HepG2 (cell line): ENCODE data around the gene ING5. TPM values are rescaled to one million over a fixed set of nuclear protein-coding genes. Genes with fewer than 3 reads are reported as not detected.

ENCODE experiments used
- ARNTL ChIP-seq: sonication (generic); formaldehyde crosslinking; IDR thresholded peaks from 2 replicates; pipeline ENCODE4 v1.4.0; 2020; ENCODE audit warnings: mild to moderate bottlenecking, missing genetic modification reagents
- CREB1 ChIP-seq, 2 experiments: fragments of 450-650 bp in 1 of 2; IDR thresholded peaks; 2 replicates each; pipeline ENCODE4 v1.6.1; 2016 to 2017; ENCODE audit warnings: control low read depth in 1 of 2, mild to moderate bottlenecking in 1 of 2, missing compliant biosample characterization in 1 of 2, missing genetic modification characterization in 1 of 2
- ESRRA ChIP-seq: sonication (generic); formaldehyde crosslinking; IDR thresholded peaks from 2 replicates; pipeline ENCODE4 v1.5.1; 2020; ENCODE audit warnings: mild to moderate bottlenecking, low read depth, missing genetic modification reagents
- HNRNPL ChIP-seq: fragments of 200-400 bp; formaldehyde crosslinking; IDR thresholded peaks from 2 replicates; pipeline ENCODE4 v1.6.1; 2017; ENCODE audit warnings: mild to moderate bottlenecking, low read depth, low read length
- SALL1 ChIP-seq: sonication (generic); formaldehyde crosslinking; IDR thresholded peaks from 2 replicates; pipeline ENCODE4 v1.8.0; 2022; ENCODE audit warnings: mild to moderate bottlenecking, missing genetic modification reagents
- SALL2 ChIP-seq: sonication (generic); formaldehyde crosslinking; IDR thresholded peaks from 2 replicates; pipeline ENCODE4 v1.8.1; 2023; ENCODE audit warnings: mild to moderate bottlenecking, missing genetic modification reagents, inconsistent platforms
- SCMH1 ChIP-seq: sonication (generic); formaldehyde crosslinking; IDR thresholded peaks from 2 replicates; pipeline ENCODE4 v1.9.0; 2021; ENCODE audit warnings: missing genetic modification reagents, mild to moderate bottlenecking, borderline replicate concordance
- SSRP1 ChIP-seq: IDR thresholded peaks from 2 replicates; pipeline ENCODE4 v1.6.1; 2016; ENCODE audit warnings: control low read depth
- TGIF2 ChIP-seq: IDR thresholded peaks from 2 replicates; pipeline ENCODE4 v1.6.1; 2016; ENCODE audit warnings: control low read depth, missing compliant biosample characterization
- XBP1 ChIP-seq: sonication (generic); formaldehyde crosslinking; IDR thresholded peaks from 2 replicates; pipeline ENCODE4 v1.5.0; 2020; ENCODE audit warnings: missing genetic modification reagents
- ZFP36L1 ChIP-seq: sonication (generic); formaldehyde crosslinking; IDR thresholded peaks from 2 replicates; pipeline ENCODE4 v1.8.0; 2022; ENCODE audit warnings: mild to moderate bottlenecking, missing genetic modification reagents, moderate library complexity
- ZIK1 ChIP-seq: sonication (generic); formaldehyde crosslinking; IDR thresholded peaks from 2 replicates; pipeline ENCODE4 v1.5.0; 2020; ENCODE audit warnings: mild to moderate bottlenecking, low read depth, missing genetic modification reagents, borderline replicate concordance
- ZNF121 ChIP-seq: sonication (generic); formaldehyde crosslinking; IDR thresholded peaks from 2 replicates; pipeline ENCODE4 v1.5.0; 2020; ENCODE audit warnings: mild to moderate bottlenecking, missing genetic modification reagents
- ZNF510 ChIP-seq: sonication (generic); formaldehyde crosslinking; IDR thresholded peaks from 2 replicates; pipeline ENCODE4 v1.4.0; 2020; ENCODE audit warnings: low read depth, mild to moderate bottlenecking, missing genetic modification reagents
- ZNF567 ChIP-seq: sonication (generic); formaldehyde crosslinking; IDR thresholded peaks from 2 replicates; pipeline ENCODE4 v1.8.1; 2023; ENCODE audit warnings: mild to moderate bottlenecking, missing genetic modification reagents, borderline replicate concordance
- ZNF7 ChIP-seq: IDR thresholded peaks from 2 replicates; pipeline ENCODE4 v1.6.1; 2016; ENCODE audit warnings: missing biosample characterization, missing genetic modification reagents
- polyA plus RNA-seq, 8 experiments: library from polyadenylated mRNA; depleted of rRNA in 3 of 8; stranded (reverse) in 7 of 8; unstranded in 1 of 8; fragments of >200 nt; fragmentation: Illumina TruSeq in 4 of 8; extraction: Trizol in 4 of 8; gene quantifications; 2 replicates each; pipeline versions ENCODE4 v1.2.1 to v1.2.3, GENCODE V29; 2011 to 2016; ENCODE audit warnings: low read depth in 4 of 8, missing spikeins in 1 of 8, mixed read lengths in 1 of 8; ENCODE audit not compliant: insufficient read depth in 1 of 8
- total RNA-seq, 5 experiments: library from RNA; depleted of rRNA; stranded (reverse); fragments of >200 nt; fragmentation: Illumina TruSeq; extraction: Trizol; gene quantifications; 2 replicates each; pipeline ENCODE4 v1.2.3, GENCODE V29; 2016; ENCODE audit warnings: low read depth in 1 of 5
- TF ChIP-seq, protein P1 (sequence below): IDR thresholded peaks from 2 replicates; pipeline ENCODE4 v1.6.1; 2016; ENCODE audit warnings: missing genetic modification reagents, missing compliant biosample characterization
- TF ChIP-seq, protein P2 (sequence below): IDR thresholded peaks from 2 replicates; pipeline ENCODE4 v1.4.0; 2020; ENCODE audit warnings: mild to moderate bottlenecking, missing genetic modification reagents
- TF ChIP-seq, protein P3 (sequence below): IDR thresholded peaks from 2 replicates; pipeline ENCODE4 v1.6.1; 2012; ENCODE audit warnings: low read depth, low read length, improper control_type of control experiment
- TF ChIP-seq, protein P4 (sequence below): sonication (generic); formaldehyde crosslinking; IDR thresholded peaks from 2 replicates; pipeline ENCODE4 v1.8.1; 2023; ENCODE audit warnings: mild to moderate bottlenecking, inconsistent platforms, moderate library complexity, missing genetic modification reagents, borderline replicate concordance
- TF ChIP-seq, protein P5 (sequence below): sonication (generic); formaldehyde crosslinking; IDR thresholded peaks from 2 replicates; pipeline ENCODE4 v1.5.0; 2020; ENCODE audit warnings: missing genetic modification reagents, mild to moderate bottlenecking, borderline replicate concordance

Gene ING5
- total and polyA plus RNA-seq, 2 of the 13 experiments (the other 11 are each of a cell fraction or from before 2014, with no cell fraction given), result 61.9 to 71.9 TPM

DNA sequence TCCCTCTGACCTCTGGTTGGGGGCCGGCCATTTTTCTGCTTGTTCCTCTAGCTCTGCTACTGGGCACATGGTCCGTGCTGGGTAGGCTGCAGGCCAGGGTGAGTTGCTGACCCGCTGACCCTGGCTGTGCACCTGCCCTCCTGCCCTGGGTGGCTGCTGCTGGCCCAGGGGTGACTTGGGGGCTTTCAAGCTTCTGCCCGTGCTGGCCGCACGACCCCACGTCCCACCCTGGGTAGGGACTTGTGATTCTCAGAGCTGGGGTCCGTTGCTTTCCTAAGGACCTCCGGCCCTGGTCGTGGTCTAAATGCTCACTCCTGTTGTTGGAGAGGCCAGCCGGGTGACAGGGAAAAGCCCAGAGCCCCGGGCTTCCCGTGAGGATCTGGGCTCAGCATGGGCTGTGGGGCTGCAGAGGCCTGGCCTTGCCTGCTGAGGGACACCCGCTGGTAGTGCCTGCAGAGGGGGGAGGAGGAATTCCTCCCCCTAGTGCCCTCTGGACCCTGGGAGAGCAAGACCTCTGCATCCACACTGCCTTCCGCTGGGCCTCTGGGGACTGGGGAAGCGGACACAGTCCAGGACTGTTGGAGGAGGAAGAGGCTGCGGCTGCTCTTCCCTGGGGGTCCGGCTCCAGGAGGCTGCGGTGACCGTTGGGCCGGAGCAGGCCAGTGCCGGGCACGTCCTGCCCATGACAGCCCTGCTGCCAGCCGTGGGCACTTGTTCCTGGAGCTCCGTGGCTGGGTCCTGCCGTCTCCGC is 68.5 kb downstream of the ING5 start (continued):
- TF ChIP-seq, protein P1, sequence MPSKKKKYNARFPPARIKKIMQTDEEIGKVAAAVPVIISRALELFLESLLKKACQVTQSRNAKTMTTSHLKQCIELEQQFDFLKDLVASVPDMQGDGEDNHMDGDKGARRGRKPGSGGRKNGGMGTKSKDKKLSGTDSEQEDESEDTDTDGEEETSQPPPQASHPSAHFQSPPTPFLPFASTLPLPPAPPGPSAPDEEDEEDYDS, result peak; percentile 95
- TF ChIP-seq, protein P2, sequence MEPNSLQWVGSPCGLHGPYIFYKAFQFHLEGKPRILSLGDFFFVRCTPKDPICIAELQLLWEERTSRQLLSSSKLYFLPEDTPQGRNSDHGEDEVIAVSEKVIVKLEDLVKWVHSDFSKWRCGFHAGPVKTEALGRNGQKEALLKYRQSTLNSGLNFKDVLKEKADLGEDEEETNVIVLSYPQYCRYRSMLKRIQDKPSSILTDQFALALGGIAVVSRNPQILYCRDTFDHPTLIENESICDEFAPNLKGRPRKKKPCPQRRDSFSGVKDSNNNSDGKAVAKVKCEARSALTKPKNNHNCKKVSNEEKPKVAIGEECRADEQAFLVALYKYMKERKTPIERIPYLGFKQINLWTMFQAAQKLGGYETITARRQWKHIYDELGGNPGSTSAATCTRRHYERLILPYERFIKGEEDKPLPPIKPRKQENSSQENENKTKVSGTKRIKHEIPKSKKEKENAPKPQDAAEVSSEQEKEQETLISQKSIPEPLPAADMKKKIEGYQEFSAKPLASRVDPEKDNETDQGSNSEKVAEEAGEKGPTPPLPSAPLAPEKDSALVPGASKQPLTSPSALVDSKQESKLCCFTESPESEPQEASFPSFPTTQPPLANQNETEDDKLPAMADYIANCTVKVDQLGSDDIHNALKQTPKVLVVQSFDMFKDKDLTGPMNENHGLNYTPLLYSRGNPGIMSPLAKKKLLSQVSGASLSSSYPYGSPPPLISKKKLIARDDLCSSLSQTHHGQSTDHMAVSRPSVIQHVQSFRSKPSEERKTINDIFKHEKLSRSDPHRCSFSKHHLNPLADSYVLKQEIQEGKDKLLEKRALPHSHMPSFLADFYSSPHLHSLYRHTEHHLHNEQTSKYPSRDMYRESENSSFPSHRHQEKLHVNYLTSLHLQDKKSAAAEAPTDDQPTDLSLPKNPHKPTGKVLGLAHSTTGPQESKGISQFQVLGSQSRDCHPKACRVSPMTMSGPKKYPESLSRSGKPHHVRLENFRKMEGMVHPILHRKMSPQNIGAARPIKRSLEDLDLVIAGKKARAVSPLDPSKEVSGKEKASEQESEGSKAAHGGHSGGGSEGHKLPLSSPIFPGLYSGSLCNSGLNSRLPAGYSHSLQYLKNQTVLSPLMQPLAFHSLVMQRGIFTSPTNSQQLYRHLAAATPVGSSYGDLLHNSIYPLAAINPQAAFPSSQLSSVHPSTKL (CRISPR knock-in tag), result peak; percentile 83
- TF ChIP-seq SCMH1 (no peak), SALL1 (CRISPR knock-in tag) (peak; percentile 96), TGIF2 (CRISPR knock-in tag) (no peak; the same call in 1 of the 2 replicates), XBP1 (CRISPR knock-in tag) (no peak), ZIK1 (0 out of 2 replicates have a peak, but pooled peaks have one; percentile 13), ESRRA (CRISPR knock-in tag) (peak; percentile 75; the same call in 1 of the 2 replicates), SALL2 (CRISPR knock-in tag) (peak; percentile 71; the same call in 1 of the 2 replicates), ZNF567 (peak; percentile 55; the same call in 1 of the 2 replicates), ZFP36L1 (CRISPR knock-in tag) (no peak; the same call in none of the 2 replicates), ZNF510 (CRISPR knock-in tag) (no peak; the same call in 1 of the 2 replicates), ARNTL (CRISPR knock-in tag) (peak; percentile 68; the same call in 1 of the 2 replicates), CREB1 (IDR thresholded peaks at IDR 0.05) (no peak), CREB1 (CRISPR knock-in tag; IDR thresholded peaks at IDR 0.05) (no peak), ZNF121 (CRISPR knock-in tag) (no peak; the same call in 1 of the 2 replicates), ZNF7 (CRISPR knock-in tag) (peak; percentile 45; the same call in 1 of the 2 replicates), HNRNPL (peak; percentile 92), SSRP1 (0 out of 2 replicates have a peak, but pooled peaks have one; percentile 19)
- TF ChIP-seq, protein P3, sequence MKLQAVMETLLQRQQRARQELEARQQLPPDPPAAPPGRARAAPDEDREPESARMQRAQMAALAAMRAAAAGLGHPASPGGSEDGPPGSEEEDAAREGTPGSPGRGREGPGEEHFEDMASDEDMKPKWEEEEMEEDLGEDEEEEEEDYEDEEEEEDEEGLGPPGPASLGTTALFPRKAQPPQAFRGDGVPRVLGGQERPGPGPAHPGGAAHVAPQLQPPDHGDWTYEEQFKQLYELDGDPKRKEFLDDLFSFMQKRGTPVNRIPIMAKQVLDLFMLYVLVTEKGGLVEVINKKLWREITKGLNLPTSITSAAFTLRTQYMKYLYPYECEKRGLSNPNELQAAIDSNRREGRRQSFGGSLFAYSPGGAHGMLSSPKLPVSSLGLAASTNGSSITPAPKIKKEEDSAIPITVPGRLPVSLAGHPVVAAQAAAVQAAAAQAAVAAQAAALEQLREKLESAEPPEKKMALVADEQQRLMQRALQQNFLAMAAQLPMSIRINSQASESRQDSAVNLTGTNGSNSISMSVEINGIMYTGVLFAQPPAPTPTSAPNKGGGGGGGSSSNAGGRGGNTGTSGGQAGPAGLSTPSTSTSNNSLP, result no peak
- TF ChIP-seq, protein P4, sequence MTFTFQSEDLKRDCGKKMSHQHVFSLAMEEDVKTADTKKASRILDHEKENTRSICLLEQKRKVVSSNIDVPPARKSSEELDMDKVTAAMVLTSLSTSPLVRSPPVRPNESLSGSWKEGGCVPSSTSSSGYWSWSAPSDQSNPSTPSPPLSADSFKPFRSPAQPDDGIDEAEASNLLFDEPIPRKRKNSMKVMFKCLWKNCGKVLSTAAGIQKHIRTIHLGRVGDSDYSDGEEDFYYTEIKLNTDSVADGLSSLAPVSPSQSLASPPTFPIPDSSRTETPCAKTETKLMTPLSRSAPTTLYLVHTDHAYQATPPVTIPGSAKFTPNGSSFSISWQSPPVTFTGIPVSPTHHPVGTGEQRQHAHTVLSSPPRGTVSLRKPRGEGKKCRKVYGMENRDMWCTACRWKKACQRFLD (CRISPR knock-in tag), result no peak
- TF ChIP-seq, protein P5, sequence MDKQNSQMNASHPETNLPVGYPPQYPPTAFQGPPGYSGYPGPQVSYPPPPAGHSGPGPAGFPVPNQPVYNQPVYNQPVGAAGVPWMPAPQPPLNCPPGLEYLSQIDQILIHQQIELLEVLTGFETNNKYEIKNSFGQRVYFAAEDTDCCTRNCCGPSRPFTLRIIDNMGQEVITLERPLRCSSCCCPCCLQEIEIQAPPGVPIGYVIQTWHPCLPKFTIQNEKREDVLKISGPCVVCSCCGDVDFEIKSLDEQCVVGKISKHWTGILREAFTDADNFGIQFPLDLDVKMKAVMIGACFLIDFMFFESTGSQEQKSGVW, result no peak
